PC-9 (cell line): ENCODE data around the gene GOLGA6L26.
"Not testable (repeated sequence)": the region's sequence is repeated elsewhere in the genome, so short reads cannot be mapped to it uniquely, and the experiment has no call there.

Source experiments
- CTCF ChIP-seq: fragments of 200-600 bp; sonication (generic); conservative IDR thresholded peaks from 2 replicates; pipeline ENCODE4 v1.6.1; 2017; ENCODE audit warnings: mixed run types, antibody characterized with exemption, mild to moderate bottlenecking, moderate library complexity
- EZH2 ChIP-seq: fragments of 200-600 bp; sonication (generic); IDR thresholded peaks from 2 replicates; pipeline ENCODE4 v1.8.0; 2017; ENCODE audit warnings: antibody characterized with exemption, low read depth

GRCh38 chr15:23354448-23354847 lies 20.5 kb upstream of the GOLGA6L26 start, which contains the start of gene GOLGA8S:
- TF ChIP-seq CTCF, EZH2: not testable (repeated sequence)
